DOHH2 (cell line): ENCODE data around the gene GLB1L2.

Experiments
- EZH2phosphoT487 ChIP-seq: fragments of 200-600 bp; sonication (generic); IDR thresholded peaks from 2 replicates; pipeline ENCODE4 v1.6.1; 2017; ENCODE audit warnings: borderline replicate concordance, mild to moderate bottlenecking, antibody characterized with exemption, low read length, moderate library complexity, mixed read lengths
- TF ChIP-seq, protein P1 (sequence below): fragments of 200-600 bp; sonication (generic); IDR thresholded peaks from one replicate; pipeline ENCODE4 v1.5.1; 2014; ENCODE audit warnings: antibody characterized with exemption, mild to moderate bottlenecking, low read depth, low read length; ENCODE audit not compliant: poor library complexity, severe bottlenecking

DNA sequence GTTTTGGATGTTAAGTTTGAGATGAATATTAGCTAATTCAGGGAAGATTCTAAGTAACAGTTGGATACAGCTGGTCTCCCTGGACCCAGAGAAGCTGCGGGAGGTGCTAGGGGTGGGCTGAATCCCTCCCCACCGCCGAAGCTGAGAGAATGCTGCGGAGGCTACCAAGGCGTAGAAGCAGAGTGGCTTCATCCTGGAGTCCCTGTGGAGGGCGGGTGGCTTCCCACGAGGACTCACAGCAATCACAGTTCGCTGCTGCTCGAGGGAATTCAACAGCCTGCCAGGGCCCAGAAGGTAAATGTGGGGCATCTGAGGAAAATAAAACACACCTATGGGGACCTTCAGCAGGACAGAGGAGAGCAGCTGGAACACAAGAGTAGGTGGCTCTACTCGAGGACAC is 91.3 kb downstream of the GLB1L2 start:
- TF ChIP-seq, protein P1, sequence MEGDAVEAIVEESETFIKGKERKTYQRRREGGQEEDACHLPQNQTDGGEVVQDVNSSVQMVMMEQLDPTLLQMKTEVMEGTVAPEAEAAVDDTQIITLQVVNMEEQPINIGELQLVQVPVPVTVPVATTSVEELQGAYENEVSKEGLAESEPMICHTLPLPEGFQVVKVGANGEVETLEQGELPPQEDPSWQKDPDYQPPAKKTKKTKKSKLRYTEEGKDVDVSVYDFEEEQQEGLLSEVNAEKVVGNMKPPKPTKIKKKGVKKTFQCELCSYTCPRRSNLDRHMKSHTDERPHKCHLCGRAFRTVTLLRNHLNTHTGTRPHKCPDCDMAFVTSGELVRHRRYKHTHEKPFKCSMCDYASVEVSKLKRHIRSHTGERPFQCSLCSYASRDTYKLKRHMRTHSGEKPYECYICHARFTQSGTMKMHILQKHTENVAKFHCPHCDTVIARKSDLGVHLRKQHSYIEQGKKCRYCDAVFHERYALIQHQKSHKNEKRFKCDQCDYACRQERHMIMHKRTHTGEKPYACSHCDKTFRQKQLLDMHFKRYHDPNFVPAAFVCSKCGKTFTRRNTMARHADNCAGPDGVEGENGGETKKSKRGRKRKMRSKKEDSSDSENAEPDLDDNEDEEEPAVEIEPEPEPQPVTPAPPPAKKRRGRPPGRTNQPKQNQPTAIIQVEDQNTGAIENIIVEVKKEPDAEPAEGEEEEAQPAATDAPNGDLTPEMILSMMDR: no peak
- no peak for TF ChIP-seq EZH2phosphoT487
